Neural crest cell (in vitro differentiated cells): ENCODE results near the gene TENM3. TPM values are rescaled to one million over a fixed set of nuclear protein-coding genes. Genes with fewer than 3 reads are reported as not detected.

ENCODE experiments used
- DNase-seq: peaks from one replicate; pipeline ENCODE4 v3.0.0; 2021; ENCODE audit warnings: low read depth, mixed read lengths, low spot score
- H3K27ac Mint-ChIP-seq: one replicate; pipeline ENCODE4 v1.8.0; 2021; ENCODE audit warnings: mild to moderate bottlenecking, mixed read lengths; ENCODE audit not compliant: unreplicated experiment
- H3K27me3 Mint-ChIP-seq: 2 replicates; pipeline ENCODE4 v1.8.0; 2021; ENCODE audit warnings: low read depth, mild to moderate bottlenecking, mixed read lengths
- H3K36me3 Mint-ChIP-seq: 2 replicates; pipeline ENCODE4 v1.8.0; 2021; ENCODE audit warnings: low read depth, mild to moderate bottlenecking, mixed read lengths
- H3K4me1 Mint-ChIP-seq: 2 replicates; pipeline ENCODE4 v1.8.0; 2021; ENCODE audit warnings: mixed read lengths
- H3K4me3 Mint-ChIP-seq: one replicate; pipeline ENCODE4 v1.8.0; 2021; ENCODE audit warnings: mild to moderate bottlenecking, mixed read lengths
- H3K9me3 Mint-ChIP-seq: 2 replicates; pipeline ENCODE4 v1.8.0; 2021; ENCODE audit warnings: mixed read lengths
- total RNA-seq: library from RNA; stranded (reverse); gene quantifications from 2 replicates; pipeline ENCODE4 v1.2.1, GENCODE V29; 2021
- TF ChIP-seq, protein P1 (sequence below): fragments of 200-600 bp; sonication (generic); conservative IDR thresholded peaks from 2 replicates; pipeline ENCODE4 v1.5.0; 2021; ENCODE audit warnings: antibody characterized with exemption, mild to moderate bottlenecking

TENM3 gene
- total RNA-seq, 1 donor from 2014 or later = 43.9 TPM

DNA sequence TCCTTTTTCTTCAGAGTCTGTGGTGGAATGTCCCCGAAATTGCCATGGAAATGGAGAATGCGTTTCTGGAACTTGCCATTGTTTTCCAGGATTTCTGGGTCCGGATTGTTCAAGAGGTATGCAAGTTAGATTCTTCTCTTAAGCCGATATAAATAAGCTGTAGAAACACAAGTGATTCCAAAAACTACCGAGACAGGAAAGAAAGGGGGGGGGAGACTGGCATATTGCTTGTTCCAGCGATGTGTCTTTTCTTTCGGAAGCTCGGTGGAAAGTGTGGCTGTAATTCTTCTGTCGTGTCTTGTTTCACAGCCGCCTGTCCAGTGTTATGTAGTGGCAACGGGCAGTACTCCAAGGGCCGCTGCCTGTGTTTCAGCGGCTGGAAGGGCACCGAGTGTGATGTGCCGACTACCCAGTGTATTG lies 437.0 kb downstream of the TENM3 start:
- Mint-ChIP-seq H3K9me3 (no peaks in the 10 kb centered on the region), H3K27ac (peak overlapping the region; percentile 81), H3K4me3 (peak overlapping the region; percentile 69), H3K4me1 (peaks cover 45% of the 10 kb centered on the region), H3K27me3 (no peaks in the 10 kb centered on the region), H3K36me3 (peaks cover 4% of the 10 kb centered on the region)
- DNase-seq = peak; percentile 36
- TF ChIP-seq, protein P1, sequence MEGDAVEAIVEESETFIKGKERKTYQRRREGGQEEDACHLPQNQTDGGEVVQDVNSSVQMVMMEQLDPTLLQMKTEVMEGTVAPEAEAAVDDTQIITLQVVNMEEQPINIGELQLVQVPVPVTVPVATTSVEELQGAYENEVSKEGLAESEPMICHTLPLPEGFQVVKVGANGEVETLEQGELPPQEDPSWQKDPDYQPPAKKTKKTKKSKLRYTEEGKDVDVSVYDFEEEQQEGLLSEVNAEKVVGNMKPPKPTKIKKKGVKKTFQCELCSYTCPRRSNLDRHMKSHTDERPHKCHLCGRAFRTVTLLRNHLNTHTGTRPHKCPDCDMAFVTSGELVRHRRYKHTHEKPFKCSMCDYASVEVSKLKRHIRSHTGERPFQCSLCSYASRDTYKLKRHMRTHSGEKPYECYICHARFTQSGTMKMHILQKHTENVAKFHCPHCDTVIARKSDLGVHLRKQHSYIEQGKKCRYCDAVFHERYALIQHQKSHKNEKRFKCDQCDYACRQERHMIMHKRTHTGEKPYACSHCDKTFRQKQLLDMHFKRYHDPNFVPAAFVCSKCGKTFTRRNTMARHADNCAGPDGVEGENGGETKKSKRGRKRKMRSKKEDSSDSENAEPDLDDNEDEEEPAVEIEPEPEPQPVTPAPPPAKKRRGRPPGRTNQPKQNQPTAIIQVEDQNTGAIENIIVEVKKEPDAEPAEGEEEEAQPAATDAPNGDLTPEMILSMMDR = no peak

DNA sequence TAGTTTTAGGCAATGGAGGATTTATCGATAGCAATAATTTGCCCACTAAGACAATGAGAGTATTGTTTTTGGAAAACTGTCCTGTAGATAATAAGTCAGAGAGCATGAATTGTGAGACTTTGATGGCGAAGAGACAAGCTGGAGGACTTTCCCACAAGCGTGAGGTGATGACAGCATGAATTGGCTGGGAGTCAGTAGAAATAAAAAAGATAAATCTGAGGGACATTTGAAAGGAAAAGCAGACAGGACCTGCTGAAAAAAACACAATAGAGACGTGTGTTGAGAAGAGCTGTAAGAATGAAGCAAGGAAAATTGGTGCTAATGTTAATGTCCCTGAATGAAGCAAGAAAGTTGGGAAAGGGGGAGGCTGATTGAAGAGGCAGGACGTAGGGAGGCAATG lies 440.5 kb downstream of the TENM3 start:
- Mint-ChIP-seq H3K27me3 (no peaks in the 10 kb centered on the region), H3K9me3 (no peaks in the 10 kb centered on the region), H3K36me3 (peaks cover 4% of the 10 kb centered on the region), H3K4me3 (no peak overlapping the region), H3K4me1 (peaks cover 38% of the 10 kb centered on the region), H3K27ac (peak overlapping the region; percentile 12)
- TF ChIP-seq, protein P1 = no peak
- DNase-seq = no peak

DNA sequence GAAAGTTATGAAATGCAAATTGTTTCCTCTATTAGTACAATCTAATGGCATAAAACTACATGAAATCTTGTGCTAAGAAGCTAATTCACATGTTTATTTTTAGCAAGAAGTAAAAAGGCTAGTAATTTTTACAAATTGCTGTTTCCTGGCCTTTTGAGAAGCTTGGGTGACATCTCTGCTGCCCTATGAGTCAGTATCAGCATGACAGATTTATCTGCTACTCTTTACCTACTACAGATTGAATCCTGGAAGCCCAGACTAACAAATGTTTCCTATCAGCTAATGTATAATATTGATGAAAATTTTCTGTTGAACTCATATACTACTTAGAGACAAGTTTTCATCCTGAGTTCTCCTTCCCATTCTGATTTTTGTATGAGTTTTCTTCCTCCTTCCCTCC lies 441.6 kb downstream of the TENM3 start:
- TF ChIP-seq, protein P1 = no peak
- peaks cover 4% of the 10 kb centered on the region for H3K36me3 Mint-ChIP-seq
- peaks cover 28% of the 10 kb centered on the region for H3K4me1 Mint-ChIP-seq
- H3K9me3 Mint-ChIP-seq = no peaks in the 10 kb centered on the region
- DNase-seq = no peak
- no peaks in the 10 kb centered on the region for H3K27me3 Mint-ChIP-seq
- no peak overlapping the region for H3K4me3 Mint-ChIP-seq
- no peak overlapping the region for H3K27ac Mint-ChIP-seq

DNA sequence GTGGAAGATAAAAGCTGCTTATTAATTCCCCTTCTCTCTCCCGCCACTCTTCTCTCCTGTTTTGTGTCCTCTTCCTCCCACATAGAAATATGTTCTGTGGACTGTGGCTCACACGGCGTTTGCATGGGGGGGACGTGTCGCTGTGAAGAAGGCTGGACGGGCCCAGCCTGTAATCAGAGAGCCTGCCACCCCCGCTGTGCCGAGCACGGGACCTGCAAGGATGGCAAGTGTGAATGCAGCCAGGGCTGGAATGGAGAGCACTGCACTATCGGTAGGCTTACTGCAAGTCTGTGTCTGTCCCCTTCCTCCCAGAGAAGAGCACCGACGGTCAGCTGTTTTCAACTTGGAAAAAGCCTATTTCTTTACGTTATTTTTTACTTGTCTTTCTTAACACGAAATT lies 444.9 kb downstream of the TENM3 start:
- H3K9me3 Mint-ChIP-seq = no peaks in the 10 kb centered on the region
- H3K36me3 Mint-ChIP-seq = peaks cover 12% of the 10 kb centered on the region
- H3K27ac Mint-ChIP-seq = no peak overlapping the region
- no peaks in the 10 kb centered on the region for H3K27me3 Mint-ChIP-seq
- H3K4me1 Mint-ChIP-seq = peaks cover 12% of the 10 kb centered on the region
- no peak for DNase-seq
- TF ChIP-seq, protein P1 = no peak
- no peak overlapping the region for H3K4me3 Mint-ChIP-seq

DNA sequence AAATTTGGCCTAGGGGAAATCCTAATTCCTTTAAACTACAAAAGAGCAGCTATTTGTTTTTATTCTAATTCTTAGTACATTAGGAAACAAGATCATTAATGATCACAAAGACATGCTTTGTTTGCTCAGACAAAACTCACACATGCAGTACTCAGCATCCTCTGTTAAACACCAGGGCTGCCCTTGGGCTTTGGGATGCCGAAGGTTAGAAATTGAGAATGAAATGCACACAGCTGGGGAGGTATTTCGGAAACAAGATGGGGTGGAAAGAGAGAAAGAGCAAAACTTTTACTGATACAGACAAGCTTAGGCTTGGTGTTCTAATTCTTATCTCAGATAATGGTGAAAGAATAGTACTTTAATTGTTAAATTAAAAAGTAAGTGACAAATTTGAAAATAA lies 451.3 kb downstream of the TENM3 start:
- Mint-ChIP-seq H3K9me3 (no peaks in the 10 kb centered on the region), H3K4me1 (peaks cover 5% of the 10 kb centered on the region), H3K4me3 (no peak overlapping the region), H3K27me3 (no peaks in the 10 kb centered on the region), H3K36me3 (peaks cover 11% of the 10 kb centered on the region), H3K27ac (no peak overlapping the region)
- no peak for DNase-seq
- TF ChIP-seq, protein P1 = no peak

DNA sequence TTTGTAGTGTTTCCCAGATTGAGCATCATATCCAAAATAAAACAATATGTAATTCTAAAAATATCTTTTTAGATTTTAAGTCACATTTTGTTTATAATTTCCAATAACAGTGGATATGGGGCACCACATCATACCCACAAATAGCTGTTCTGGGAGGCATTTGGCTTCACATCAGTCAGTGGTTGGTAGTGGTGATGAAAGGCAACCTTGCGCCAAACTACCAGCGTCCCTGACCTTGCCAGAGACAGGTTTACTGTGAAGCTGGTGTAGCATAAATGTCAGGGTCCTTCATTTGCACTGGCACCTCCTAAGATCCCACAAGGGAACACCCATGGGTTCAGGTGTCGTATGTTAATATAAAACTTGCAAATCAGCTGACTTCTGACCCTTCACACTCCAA lies 451.8 kb downstream of the TENM3 start:
- Mint-ChIP-seq H3K27me3 (no peaks in the 10 kb centered on the region), H3K4me1 (peaks cover 5% of the 10 kb centered on the region), H3K9me3 (no peaks in the 10 kb centered on the region), H3K36me3 (peaks cover 11% of the 10 kb centered on the region), H3K4me3 (no peak overlapping the region), H3K27ac (no peak overlapping the region)
- no peak for DNase-seq
- TF ChIP-seq, protein P1 = no peak
